HL-60 (cell line): ENCODE measurements around the gene AQP6.

ENCODE experiments used
- POLR2AphosphoS5 ChIP-seq: IDR thresholded peaks from 2 replicates; pipeline ENCODE4 v1.6.1; 2012; ENCODE audit warnings: low read depth
- SPI1 ChIP-seq: IDR thresholded peaks from 2 replicates; pipeline ENCODE4 v1.6.1; 2012; ENCODE audit warnings: low read depth, mild to moderate bottlenecking, borderline replicate concordance
- TF ChIP-seq, protein P1 (sequence below): IDR thresholded peaks from one replicate; pipeline ENCODE4 v1.5.1; 2011; ENCODE audit warnings: low read length, control low read depth, inconsistent platforms; ENCODE audit not compliant: insufficient read depth
- TF ChIP-seq, protein P2 (sequence below): IDR thresholded peaks from 2 replicates; pipeline ENCODE4 v1.6.1; 2012; ENCODE audit warnings: low read depth; ENCODE audit not compliant: insufficient replicate concordance

DNA sequence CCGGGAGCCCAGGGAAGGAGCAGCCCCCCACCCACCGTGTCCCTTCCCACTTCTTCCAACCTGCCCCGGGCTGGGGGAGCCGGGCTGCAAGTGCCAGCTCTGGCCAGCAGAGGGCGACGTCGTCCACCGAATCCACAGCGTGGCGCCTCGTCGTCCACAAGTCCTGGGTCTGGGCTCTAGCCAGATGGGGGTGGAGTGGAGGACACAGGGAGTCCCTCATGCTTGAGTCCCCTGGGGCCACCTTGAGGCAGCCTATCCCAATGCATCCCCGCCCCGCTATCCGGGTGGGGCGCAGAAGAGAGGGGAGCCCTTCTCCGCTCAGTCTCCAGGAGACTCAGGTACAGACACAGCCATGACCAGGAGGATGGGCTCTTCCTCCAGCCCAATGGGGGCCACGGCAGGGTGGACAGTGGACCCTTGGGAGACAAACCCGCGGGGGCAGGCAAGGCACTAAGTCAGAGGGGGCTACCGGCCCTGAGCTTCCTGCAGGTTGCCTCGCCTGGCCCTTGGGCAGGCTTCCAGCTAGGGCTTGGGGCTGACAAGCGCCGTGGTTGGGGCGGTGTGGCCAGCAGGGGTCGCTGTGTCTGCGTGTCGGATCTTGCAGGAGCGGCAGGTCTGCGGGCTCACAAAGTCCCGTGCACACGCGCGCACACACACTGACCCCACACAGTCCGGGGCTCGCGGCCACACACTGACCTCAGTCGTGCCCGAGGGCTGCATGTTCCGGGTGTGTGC lies 5.5 kb upstream of the AQP6 start:
- TF ChIP-seq, protein P1, sequence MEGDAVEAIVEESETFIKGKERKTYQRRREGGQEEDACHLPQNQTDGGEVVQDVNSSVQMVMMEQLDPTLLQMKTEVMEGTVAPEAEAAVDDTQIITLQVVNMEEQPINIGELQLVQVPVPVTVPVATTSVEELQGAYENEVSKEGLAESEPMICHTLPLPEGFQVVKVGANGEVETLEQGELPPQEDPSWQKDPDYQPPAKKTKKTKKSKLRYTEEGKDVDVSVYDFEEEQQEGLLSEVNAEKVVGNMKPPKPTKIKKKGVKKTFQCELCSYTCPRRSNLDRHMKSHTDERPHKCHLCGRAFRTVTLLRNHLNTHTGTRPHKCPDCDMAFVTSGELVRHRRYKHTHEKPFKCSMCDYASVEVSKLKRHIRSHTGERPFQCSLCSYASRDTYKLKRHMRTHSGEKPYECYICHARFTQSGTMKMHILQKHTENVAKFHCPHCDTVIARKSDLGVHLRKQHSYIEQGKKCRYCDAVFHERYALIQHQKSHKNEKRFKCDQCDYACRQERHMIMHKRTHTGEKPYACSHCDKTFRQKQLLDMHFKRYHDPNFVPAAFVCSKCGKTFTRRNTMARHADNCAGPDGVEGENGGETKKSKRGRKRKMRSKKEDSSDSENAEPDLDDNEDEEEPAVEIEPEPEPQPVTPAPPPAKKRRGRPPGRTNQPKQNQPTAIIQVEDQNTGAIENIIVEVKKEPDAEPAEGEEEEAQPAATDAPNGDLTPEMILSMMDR, result peak; percentile 65
- TF ChIP-seq POLR2AphosphoS5 (no peak), SPI1 (no peak)
- TF ChIP-seq, protein P2, sequence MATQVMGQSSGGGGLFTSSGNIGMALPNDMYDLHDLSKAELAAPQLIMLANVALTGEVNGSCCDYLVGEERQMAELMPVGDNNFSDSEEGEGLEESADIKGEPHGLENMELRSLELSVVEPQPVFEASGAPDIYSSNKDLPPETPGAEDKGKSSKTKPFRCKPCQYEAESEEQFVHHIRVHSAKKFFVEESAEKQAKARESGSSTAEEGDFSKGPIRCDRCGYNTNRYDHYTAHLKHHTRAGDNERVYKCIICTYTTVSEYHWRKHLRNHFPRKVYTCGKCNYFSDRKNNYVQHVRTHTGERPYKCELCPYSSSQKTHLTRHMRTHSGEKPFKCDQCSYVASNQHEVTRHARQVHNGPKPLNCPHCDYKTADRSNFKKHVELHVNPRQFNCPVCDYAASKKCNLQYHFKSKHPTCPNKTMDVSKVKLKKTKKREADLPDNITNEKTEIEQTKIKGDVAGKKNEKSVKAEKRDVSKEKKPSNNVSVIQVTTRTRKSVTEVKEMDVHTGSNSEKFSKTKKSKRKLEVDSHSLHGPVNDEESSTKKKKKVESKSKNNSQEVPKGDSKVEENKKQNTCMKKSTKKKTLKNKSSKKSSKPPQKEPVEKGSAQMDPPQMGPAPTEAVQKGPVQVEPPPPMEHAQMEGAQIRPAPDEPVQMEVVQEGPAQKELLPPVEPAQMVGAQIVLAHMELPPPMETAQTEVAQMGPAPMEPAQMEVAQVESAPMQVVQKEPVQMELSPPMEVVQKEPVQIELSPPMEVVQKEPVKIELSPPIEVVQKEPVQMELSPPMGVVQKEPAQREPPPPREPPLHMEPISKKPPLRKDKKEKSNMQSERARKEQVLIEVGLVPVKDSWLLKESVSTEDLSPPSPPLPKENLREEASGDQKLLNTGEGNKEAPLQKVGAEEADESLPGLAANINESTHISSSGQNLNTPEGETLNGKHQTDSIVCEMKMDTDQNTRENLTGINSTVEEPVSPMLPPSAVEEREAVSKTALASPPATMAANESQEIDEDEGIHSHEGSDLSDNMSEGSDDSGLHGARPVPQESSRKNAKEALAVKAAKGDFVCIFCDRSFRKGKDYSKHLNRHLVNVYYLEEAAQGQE, result no peak
